T-helper 2 cell treated with Interferon-gamma antibody and Interleukin-4, amounts not matched to agents 100 ng/mL and 5 ng/mL, for 36 hours (primary cell): ENCODE results near the gene PLEKHF1. TPM values are rescaled to one million over a fixed set of nuclear protein-coding genes. Genes with fewer than 3 reads are reported as not detected.

Experiments
- intact Hi-C: fragments of 100-400 bp; cut with micrococcal nuclease; formaldehyde crosslinking; loops from one replicate; pipeline ENCODE4 v1.15.1; 2023
- total RNA-seq: library from RNA; stranded (reverse); gene quantifications from 2 replicates; pipeline ENCODE4 v1.2.3, GENCODE V29; 2022

The PLEKHF1 gene
- total RNA-seq, 1 donor from 2014 or later, result 37.0 TPM

DNA sequence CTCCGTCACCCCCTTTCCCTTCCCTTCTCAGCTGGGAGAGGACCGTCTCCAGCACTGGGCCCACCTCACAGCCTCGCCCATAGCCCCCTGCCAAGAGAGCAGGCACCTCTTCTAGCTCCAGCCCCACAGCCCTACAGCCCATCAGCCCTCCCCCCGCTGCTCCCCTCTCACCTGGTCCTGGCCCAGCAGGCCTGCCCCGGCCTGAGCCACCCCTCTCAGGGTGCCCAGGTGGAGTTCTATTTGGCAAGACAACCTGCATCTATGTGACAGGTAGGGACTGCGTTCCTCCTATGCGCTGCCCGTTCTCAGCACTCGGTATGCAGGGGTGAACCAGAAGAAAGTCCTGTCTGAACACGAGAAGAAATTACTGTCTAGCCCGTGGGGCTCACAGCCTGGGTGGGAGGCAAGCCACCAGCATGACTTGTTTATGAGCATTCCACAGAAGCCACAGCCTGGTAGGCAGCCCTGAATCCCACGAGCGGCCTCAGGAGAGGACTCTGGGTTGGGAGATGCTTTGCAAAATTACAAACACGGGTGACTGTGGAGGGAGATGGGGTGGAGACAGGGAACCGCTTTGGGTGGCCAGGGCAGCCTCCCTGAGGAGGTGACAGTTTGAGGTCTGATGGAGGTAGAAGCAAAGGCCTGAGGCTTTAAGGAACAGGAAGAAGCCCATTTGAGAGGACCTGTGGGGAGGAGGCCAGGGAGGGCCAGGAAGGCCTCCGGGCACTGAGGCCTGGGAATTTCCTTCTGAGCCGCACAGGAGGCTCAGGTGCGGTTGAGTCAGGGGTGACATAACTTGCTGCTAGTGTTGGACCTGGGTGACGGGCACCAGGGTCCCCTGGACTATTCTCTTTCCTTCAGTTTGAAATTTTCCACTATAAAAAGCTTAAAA lies 1.2 kb upstream of the PLEKHF1 start:
- intact Hi-C loops, result loop anchor here (2.0 kb wide), 2 partner anchors 27 to 41 kb away; no protein-coding TSS in a partner anchor

DNA sequence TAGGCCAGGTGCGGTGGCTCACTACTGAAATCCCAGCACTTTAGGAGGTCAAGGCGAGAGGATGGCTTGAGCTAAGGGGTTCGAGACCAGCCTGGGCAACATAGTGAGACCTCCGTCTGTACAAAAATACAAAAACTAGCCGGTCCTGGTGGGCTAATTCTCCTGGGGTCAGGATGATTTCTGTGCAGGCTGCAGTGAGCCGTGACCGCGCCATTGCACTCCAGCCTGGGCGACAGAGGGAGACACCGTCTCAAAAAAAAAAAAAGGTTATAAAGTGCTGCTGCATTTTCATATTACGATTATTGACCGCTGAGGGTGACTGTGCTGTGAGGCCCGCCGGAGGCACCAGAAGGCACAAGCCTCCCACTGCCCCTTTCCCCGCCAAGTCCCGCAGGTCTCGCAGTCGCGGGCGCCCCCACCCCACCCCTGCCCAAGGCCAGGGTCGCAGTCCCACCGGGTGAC lies 477 bp upstream of the PLEKHF1 start:
- intact Hi-C loops, result loop anchor here (1.0 to 5.0 kb wide), 5 partner anchors 9 to 452 kb away; partner anchors contain the start of genes POP4 and UQCRFS1

DNA sequence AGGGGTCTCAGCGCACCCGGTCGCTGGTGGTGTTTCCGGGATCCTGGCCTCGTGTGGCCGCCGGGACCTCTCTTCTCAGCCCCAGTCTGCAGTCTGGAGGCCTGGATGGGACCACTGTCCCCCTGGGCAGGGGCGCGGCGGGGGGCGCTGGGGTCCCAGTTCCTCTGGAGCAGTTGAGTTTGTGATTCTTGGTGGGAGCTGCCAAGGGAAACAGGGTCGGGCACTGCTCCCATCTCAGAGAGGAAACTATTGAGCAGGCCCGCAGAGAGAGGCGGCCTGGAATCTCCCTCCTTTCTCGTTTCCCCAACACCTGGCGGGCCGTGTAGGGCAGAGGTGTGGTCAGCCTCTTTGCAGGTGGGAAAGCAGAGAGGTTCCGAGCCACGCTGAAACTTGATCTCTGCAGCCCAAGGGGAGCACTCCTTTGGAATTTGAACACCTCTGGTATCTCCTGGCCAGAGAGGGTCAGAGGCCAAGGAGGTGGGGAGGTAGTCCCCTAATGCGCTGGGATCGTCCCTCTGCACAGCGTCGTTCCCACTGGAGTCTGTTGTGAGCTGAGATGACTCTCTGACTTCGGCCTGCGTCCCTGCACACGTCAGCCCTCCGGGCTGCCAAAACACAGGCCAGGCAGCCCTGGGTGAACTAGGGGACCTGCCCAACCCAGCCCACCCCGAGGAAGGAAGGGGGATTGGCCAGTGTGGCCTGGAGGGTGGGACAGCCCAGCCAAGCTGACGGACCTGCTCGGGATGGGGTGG lies 741 bp downstream of the PLEKHF1 start:
- intact Hi-C loops, result loop anchor here (1.0 to 5.0 kb wide), 5 partner anchors 7 to 454 kb away; partner anchors contain the start of genes POP4 and UQCRFS1

DNA sequence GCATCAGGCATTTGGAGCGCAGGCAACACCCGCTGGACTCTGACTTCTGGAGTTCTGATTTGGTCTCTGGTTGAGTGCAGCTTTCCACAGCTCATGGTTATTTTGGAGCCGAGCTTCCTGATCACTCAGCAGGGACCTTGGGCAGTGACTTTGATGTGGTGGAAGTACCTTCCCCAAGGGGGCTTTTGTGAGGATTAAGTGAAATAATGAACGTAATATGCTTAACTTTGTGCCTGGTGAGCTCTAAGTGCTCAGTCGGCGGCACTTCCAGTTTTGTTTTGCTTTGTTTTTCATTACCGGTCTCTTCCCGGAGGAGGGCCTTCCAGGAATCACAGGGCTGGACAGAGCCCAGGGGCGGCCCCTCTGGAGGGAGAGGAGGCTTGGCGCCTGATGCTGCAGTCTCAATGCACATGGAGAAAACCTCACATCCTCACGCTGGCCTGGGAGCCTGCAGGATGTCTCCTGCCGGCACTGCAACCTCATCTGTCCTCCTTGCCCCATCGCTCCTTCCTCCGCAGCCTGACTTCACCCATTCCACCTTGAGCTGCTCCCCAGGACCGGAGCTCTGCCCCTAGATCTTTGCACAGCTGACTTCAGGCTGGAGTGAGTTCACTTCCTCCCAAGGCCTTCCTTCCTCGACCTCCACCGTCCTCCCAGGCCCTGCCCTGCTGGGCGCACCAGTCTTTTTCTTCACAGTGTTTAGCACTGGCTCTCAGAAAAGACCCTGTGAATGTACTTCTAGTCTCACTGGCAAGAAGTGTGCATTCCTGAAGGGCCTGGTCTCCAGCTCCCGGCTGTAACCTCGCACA lies 1.5 kb downstream of the PLEKHF1 start:
- intact Hi-C loops, result loop anchor here (5.0 kb wide), 1 partner anchor 454 kb away; the partner anchor contains the start of gene UQCRFS1

DNA sequence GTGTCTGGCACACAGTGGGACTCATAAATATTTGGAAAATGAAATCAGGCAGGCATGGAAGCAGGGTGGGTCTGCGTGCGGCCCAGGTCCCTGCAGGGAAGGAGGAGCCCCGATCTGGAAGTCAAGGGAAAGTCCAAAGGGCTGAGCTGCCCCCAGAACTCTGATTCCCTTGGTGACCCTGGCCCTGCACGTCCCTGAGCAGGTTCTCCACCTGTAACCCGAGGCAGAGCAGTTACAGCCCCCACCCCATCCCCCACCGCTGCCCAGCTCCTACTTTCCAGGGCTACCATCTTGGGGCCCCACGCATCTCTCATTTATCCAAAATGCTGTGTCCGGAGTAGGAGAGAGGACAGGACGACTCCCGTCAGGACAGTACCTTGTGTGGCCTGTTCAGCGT lies 2.1 kb downstream of the PLEKHF1 start:
- intact Hi-C loops, result loop anchor here (5.0 kb wide), 1 partner anchor 455 kb away; the partner anchor contains the start of gene UQCRFS1

DNA sequence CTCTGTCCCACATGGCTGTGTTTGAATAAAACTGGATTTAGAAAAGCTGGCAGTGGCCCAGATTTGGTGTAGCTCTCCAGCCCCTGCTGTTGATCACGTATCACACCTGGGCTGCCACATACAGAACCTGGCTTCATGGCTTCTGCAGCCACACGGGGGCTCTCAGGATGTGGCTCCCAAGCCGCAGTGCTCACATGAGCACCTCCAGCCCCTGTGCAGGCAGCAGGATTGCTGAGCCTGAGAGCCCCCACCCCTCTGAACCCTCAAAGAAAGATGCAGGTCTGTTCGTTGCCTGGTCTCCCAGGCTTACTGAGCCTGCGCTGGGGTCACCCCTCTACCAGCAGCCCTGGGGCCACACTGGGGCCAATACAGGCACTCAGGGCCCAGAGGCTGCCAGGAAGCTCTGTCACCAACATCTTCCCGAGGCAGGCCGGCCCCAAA lies 2.7 kb downstream of the PLEKHF1 start:
- intact Hi-C loops, result loop anchor here (1.0 to 5.0 kb wide), 2 partner anchors 23 to 456 kb away; partner anchors contain the start of gene UQCRFS1

DNA sequence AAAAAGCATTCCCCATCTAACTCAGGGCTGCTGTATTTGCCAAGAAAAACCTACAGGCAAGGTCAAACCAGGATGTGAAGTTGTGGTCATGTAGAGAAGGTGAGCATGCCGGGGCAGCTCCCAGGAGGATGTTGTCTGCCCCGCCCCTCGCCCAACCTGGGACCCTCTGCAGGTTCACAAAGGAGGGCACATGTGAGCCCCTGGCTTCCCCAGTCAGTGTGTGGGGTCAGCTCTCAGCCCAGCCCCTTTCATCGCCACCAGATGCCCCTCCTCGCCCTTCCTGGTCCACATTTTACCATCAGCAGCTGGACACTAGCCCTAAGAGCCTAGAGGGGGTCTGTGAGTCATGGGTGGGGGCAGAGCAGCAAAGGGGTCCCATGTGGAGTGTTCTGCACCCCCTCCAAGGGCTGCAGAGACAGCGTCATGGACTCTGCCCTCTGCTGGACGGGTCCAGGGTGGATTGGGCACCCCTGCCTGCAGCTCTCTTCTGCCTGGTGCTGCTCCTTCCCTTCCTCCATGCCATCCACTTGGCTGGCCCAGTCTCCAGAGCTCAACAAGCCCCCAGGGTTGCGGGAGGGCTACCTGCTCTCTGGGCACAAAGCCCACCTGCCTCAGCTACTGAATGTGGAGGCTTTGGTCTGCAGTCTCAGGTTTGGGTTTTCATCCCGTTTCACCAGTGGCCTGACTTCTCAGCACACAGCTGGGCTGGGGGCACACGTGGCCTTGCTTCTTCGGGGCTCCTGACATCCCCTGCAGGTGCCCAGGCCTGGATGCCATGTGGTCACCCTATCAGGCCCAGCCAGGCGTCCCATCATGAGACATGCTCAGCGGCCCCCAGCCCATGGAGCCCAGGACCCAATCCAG lies 3.7 kb downstream of the PLEKHF1 start:
- intact Hi-C loops, result loop anchor here (1.0 to 5.0 kb wide), 2 partner anchors 22 to 457 kb away; partner anchors contain the start of gene UQCRFS1

DNA sequence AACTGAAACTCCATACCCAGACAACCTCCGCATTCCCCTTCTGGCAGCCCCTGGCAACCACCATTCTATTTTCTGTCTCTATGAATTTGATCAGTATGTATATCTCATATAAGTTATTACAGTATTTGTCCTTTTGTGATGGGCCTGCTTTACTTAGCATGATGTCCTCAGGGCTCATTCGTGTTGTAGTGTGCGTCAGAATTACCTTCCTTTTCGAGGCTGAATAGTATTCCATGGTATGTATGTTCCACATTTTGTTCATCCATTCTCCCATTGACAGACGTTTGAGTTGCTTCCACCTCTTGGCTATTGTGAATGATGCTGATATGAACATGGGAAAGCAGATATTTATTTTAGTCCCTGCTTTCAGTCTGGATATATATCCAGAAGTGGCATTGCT lies 5.0 kb downstream of the PLEKHF1 start:
- intact Hi-C loops, result no loop called here

DNA sequence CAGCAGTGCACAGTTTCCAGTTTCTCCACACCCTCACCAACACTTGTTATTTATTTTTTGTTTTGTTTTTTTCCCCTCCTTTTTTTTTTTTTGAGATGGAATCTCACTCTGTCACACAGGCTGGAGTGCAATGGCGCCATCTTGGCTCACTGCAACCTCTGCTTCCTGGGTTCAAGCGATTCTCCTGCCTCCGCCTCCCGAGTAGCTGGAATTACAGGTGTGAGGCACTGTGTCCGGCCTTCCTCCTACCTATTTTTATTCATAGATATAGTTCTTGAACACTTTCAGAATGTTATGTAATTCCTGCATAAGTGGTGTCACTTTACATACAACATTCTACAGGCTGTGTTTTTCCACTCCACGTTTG lies 5.7 kb downstream of the PLEKHF1 start:
- intact Hi-C loops, result loop anchor here (1.0 kb wide), 2 partner anchors 9 to 61 kb away; no protein-coding TSS in a partner anchor

DNA sequence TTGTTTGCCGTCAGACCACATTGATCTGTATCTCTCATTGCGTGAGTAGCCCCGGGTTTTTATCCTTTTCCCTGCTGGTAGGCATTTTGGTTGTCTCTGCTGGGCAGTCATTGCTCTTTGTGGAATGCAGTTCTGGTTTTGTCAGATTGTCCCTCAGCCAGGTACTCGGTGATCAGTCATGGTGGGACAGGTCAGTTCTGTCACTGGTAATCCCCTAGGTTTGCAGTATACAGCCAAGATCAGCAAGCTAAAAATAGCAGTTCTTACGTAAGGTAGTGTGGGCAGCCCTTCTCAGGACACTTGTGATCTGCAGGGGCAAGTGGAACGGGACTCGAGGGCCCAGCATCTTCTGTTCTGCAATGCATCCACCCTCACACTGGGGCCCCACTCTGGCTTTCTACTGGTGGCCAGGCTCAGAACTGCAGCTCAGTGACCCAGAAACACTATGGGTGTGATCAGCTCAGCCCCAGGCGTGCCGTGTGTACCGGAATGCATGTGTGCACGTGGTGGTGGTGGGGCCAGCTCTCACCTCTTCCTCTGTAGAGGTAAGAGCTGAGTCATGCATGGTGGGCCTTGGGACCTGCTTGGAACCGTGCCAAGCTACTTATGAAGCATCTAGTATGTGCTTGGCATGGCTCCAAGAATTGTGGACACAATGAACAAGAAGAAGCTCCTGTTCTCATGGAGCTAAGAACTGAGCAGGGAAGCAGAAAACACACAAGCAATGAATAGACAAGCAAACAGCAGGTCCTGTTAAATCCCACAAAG lies 6.3 kb downstream of the PLEKHF1 start:
- intact Hi-C loops, result loop anchor here (1.0 to 2.0 kb wide), 4 partner anchors 9 to 61 kb away; no protein-coding TSS in a partner anchor

DNA sequence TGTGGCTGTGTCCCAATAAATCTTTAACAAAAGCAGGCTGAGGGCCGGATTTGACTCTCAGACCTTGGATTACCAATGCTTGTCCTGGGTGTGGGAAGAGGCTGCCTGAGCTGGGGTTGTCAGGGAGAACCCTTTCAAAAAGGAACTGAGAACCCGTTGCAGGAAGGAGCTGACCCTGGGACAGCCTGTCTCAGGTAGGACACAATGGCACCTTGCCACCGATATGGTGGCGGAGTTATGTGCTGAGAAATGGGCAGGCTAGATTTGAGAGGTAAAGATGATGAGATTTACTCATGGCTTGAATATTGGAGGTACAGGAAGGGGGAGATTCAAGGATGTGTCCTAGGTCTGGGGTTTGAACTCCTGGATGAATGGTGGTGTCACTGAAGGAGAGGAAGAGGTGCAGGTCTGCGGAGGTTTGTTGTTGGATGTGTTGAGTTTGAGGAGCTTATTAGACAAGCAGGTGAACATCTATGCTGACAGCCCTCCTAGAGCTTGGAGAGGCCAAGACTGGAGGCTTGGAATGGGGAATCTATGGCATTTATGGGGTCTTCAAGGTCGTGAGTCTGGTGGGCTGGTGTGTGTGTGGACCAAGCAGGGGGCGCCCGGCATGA lies 7.2 kb downstream of the PLEKHF1 start:
- intact Hi-C loops, result loop anchor here (2.0 kb wide), 2 partner anchors 18 to 44 kb away; no protein-coding TSS in a partner anchor

DNA sequence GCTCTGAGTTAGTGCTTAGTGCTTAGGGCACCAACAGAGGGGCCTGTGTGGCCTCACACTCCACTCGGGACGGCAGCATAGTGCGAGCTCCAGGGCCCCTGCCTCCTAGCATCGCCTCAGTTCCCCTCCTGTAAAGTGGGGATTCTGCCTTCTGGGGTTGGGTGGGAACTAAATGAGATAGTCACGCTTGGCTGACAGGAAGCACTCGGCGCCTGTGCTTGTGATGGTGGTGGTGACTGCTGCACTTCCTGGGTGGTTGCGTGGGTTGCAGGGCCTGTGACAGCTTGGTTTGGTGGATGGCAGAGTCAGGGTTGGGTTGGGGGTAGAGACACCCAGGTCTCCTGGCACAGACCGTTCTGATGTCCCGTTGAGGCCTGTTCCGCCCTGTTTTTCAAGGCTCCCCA lies 7.7 kb downstream of the PLEKHF1 start:
- intact Hi-C loops, result loop anchor here (1.0 to 2.0 kb wide), 3 partner anchors 8 to 44 kb away; partner anchors contain the start of gene PLEKHF1

DNA sequence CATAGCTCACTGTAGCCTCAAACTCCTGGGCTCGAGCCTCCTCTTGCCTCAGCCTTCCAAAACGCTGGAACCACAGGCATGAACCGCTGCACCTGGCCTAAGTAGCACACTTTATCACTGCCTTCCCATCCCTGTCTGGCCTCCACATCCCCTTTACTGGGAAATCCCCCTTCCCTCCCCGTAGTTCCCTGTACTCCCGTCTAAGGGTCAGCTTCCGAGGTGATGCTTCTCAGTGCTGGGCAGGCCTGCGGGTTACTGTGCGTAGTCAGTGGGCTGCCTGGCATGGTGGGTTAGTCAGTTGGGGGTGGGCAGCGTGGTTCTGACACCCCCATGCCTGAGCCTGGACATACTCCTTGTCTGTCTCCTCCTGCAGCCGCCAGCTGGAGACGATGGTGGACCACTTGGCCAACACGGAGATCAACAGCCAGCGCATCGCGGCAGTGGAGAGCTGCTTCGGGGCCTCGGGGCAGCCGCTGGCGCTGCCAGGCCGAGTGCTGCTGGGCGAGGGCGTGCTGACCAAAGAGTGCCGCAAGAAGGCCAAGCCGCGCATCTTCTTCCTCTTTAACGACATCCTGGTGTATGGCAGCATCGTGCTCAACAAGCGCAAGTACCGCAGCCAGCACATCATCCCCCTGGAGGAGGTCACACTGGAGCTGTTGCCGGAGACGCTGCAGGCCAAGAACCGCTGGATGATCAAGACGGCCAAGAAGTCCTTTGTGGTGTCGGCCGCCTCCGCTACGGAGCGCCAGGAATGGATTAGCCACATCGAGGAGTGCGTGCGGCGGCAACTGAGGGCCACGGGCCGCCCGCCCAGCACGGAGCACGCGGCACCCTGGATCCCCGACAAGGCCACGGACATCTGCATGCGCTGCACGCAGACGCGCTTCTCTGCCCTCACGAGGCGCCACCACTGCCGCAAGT lies 8.4 kb downstream of the PLEKHF1 start:
- intact Hi-C loops, result loop anchor here (1.0 to 2.0 kb wide), 3 partner anchors 8 to 43 kb away; partner anchors contain the start of gene PLEKHF1

DNA sequence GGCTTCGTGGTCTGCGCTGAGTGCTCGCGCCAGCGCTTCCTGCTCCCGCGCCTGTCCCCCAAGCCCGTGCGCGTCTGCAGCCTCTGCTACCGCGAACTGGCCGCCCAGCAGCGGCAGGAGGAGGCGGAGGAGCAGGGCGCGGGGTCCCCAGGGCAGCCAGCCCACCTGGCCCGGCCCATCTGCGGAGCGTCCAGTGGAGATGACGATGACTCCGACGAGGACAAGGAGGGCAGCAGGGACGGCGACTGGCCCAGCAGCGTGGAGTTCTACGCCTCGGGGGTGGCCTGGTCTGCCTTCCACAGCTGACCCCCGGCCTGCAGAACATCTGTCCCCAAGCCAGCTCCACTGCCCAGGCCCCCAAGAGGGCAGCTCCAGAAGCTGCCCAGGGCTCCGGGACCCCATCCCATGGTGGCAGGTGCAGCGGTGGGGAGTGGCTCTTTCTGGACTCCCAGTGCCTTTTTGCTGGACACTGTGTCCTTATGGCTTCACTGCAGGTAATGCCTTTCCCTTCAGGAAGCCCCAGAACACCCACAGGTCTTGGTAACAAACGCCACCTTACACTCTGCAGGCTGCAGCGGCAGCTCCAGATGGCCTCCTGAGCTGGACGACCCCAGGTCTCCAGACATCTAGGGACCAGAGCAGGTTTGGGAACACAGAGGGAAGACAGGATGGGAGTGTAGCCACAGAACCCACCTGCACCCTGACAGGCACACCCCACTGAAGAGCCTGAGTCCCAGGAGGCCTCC lies 9.3 kb downstream of the PLEKHF1 start:
- intact Hi-C loops, result no loop called here

DNA sequence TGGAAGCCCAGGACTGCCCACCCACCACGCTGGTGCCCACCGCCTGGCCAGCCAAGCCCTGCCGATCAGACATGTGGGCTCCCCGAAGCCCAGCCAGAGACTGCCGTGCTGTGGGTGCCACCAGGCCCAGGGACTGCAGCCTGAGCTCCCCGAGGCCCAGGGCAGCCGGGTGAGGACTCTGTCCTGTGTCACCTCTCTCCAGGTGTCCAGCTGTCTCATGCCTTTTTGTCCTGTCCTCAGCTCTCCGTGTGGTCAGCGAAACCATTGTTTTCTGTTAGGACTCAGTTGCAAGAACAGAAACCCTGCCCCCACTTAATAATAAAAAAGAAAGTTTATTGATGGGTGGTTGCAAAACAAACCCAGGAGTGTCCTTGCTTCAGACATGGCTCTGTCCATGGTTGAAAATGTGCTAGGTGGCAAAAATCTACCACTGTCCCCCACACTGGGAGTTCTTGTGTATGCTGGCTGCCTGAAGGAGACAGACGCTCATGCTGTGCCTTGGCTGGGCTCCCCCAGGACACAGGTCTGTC lies 9.9 kb downstream of the PLEKHF1 start:
- intact Hi-C loops, result no loop called here

DNA sequence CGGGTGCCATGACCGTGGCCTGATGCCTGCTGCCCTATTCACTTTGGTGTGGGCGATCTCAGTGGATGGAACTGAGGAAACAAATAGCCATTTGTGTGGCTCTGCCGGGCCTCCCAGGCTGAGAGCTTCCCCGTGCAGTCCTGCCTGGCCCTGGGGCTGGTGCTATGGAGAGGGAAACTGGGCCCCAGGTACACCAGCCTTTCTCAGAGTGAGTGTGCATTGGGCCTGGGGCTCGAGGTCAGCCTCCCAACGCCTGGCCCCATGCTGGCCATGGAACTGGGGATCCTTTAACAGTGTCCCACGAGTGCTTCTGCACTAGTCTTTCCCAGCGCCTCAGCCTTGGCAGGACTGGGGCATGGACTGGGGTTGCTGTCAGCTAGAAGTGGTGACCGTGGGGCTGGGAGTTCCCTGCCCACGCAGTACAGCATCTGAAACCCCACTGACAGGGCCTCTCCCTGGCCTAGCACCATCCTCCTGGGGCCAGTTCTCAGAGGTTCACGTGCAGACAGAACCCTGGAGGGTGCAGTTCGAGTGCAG lies 10.5 kb downstream of the PLEKHF1 start:
- intact Hi-C loops, result no loop called here
